ENCODE data around the gene LCP1. TPM values are rescaled to one million over a fixed set of nuclear protein-coding genes. Genes with fewer than 3 reads are reported as not detected.

Gene LCP1
- total and polyA plus RNA-seq, 5 donors from 2014 or later: 516 to 1,155 (median 1,019) TPM

GRCh38 chr13:46126552-46127357 lies 55.2 kb downstream of the LCP1 start:
- Mint-ChIP-seq H3K27ac (peak overlapping the region; percentile 74 to 85 (median 83)), H3K9me3 (no peaks in the 10 kb centered on the region), H3K4me3 (peak overlapping the region in 1 of 4 donors; percentile 26), H3K4me1 (peaks cover 21 to 44% (median 35%) of the 10 kb centered on the region in 4 donors), H3K27me3 (no peaks in the 10 kb centered on the region), H3K36me3 (peaks cover 38% of the 10 kb centered on the region)
- peaks cover 58% of the 10 kb centered on the region for H3K36me3 ChIP-seq (ENCODE audit: control insufficient read depth, insufficient read depth, low read length)
- peak; percentile 34 to 75 (median 62) for DNase-seq
- peak; percentile 90 to 95 for ATAC-seq (ENCODE audit: low read depth in 2 of 2)
- H3K27ac ChIP-seq (ENCODE audit: insufficient read depth, low read length, poor library complexity, severe bottlenecking): peak overlapping the region; percentile 68
- no peak overlapping the region for H3K4me3 ChIP-seq (ENCODE audit: low read depth, low read length)
- H3K9me3 ChIP-seq (ENCODE audit: control insufficient read depth in 2 of 2, low read length in 2 of 2): no peaks in the 10 kb centered on the region
- H3K27me3 ChIP-seq (ENCODE audit: control insufficient read depth, insufficient read depth, low read length): no peaks in the 10 kb centered on the region
- peaks cover 21% of the 10 kb centered on the region for H3K4me1 ChIP-seq (ENCODE audit: control insufficient read depth, insufficient read depth, low read length, poor library complexity, severe bottlenecking)

- peak overlapping the region; percentile 68 for H3K27ac ChIP-seq (ENCODE audit: insufficient read depth, low read length, poor library complexity, severe bottlenecking)
- no peaks in the 10 kb centered on the region for H3K27me3 Mint-ChIP-seq
- peak overlapping the region; percentile 68 to 98 (median 85) for H3K27ac Mint-ChIP-seq
- no peak for DNase-seq
- H3K27me3 ChIP-seq (ENCODE audit: control insufficient read depth, insufficient read depth, low read length): no peaks in the 10 kb centered on the region
- peaks cover 52% of the 10 kb centered on the region for H3K36me3 ChIP-seq (ENCODE audit: control insufficient read depth, insufficient read depth, low read length)
- peaks cover 21% of the 10 kb centered on the region for H3K4me1 ChIP-seq (ENCODE audit: control insufficient read depth, insufficient read depth, low read length, poor library complexity, severe bottlenecking)
- no peak overlapping the region for H3K4me3 ChIP-seq (ENCODE audit: low read depth, low read length)
- no peak for ATAC-seq (ENCODE audit: low read depth in 2 of 2)
- H3K9me3 Mint-ChIP-seq: no peaks in the 10 kb centered on the region
- H3K9me3 ChIP-seq (ENCODE audit: control insufficient read depth in 2 of 2, low read length in 2 of 2): no peaks in the 10 kb centered on the region
- H3K36me3 Mint-ChIP-seq: peaks cover 32% of the 10 kb centered on the region
- peaks cover 21 to 44% (median 37%) of the 10 kb centered on the region in 4 donors for H3K4me1 Mint-ChIP-seq
- peak overlapping the region in 1 of 4 donors; percentile 26 for H3K4me3 Mint-ChIP-seq
These were observed 55.9 kb downstream of the LCP1 start for GRCh38 chr13:46126056-46126455.

- H3K4me3 ChIP-seq (ENCODE audit: low read depth, low read length): no peak overlapping the region
- DNase-seq (peak in 1 of 3 donors; percentile 26), ATAC-seq (ENCODE audit: low read depth in 2 of 2) (no peak)
- H3K27me3 ChIP-seq (ENCODE audit: control insufficient read depth, insufficient read depth, low read length): no peaks in the 10 kb centered on the region
- H3K27ac ChIP-seq (ENCODE audit: insufficient read depth, low read length, poor library complexity, severe bottlenecking): peak overlapping the region; percentile 68
- Mint-ChIP-seq H3K9me3 (no peaks in the 10 kb centered on the region), H3K4me3 (peak overlapping the region in 2 of 4 donors; percentile 3 to 57), H3K27me3 (no peaks in the 10 kb centered on the region), H3K27ac (peak overlapping the region; percentile 23 to 98 (median 85)), H3K4me1 (peaks cover 21 to 44% (median 34%) of the 10 kb centered on the region in 4 donors), H3K36me3 (peaks cover 24% of the 10 kb centered on the region)
- peaks cover 44% of the 10 kb centered on the region for H3K36me3 ChIP-seq (ENCODE audit: control insufficient read depth, insufficient read depth, low read length)
- H3K9me3 ChIP-seq (ENCODE audit: control insufficient read depth in 2 of 2, low read length in 2 of 2): no peaks in the 10 kb centered on the region
- H3K4me1 ChIP-seq (ENCODE audit: control insufficient read depth, insufficient read depth, low read length, poor library complexity, severe bottlenecking): peaks cover 21% of the 10 kb centered on the region
These were observed 56.7 kb downstream of the LCP1 start for GRCh38 chr13:46124967-46125933.

- H3K27ac Mint-ChIP-seq: peak overlapping the region; percentile 23 to 98 (median 85)
- ATAC-seq (ENCODE audit: low read depth in 2 of 2): no peak
- H3K27me3 Mint-ChIP-seq: peaks cover 1% of the 10 kb centered on the region
These were observed 57.4 kb downstream of the LCP1 start for GRCh38 chr13:46124531-46124966.

GRCh38 chr13:46122304-46122703 lies 59.7 kb downstream of the LCP1 start:
- Histone ChIP-seq H3K27me3 (ENCODE audit: control insufficient read depth, insufficient read depth, low read length) (peaks cover 8% of the 10 kb centered on the region), H3K9me3 (ENCODE audit: control insufficient read depth in 2 of 2, low read length in 2 of 2) (no peaks in the 10 kb centered on the region), H3K4me1 (ENCODE audit: control insufficient read depth, insufficient read depth, low read length, poor library complexity, severe bottlenecking) (peaks cover 21% of the 10 kb centered on the region), H3K36me3 (ENCODE audit: control insufficient read depth, insufficient read depth, low read length) (peaks cover 18% of the 10 kb centered on the region), H3K27ac (ENCODE audit: insufficient read depth, low read length, poor library complexity, severe bottlenecking) (no peak overlapping the region), H3K4me3 (ENCODE audit: low read depth, low read length) (no peak overlapping the region)
- Mint-ChIP-seq H3K36me3 (peaks cover 10% of the 10 kb centered on the region), H3K27ac (peak overlapping the region in 1 of 3 donors; percentile 79), H3K4me3 (no peak overlapping the region), H3K9me3 (no peaks in the 10 kb centered on the region), H3K27me3 (peaks cover 21% of the 10 kb centered on the region), H3K4me1 (peaks cover 21 to 42% (median 28%) of the 10 kb centered on the region in 4 donors)
- ATAC-seq (ENCODE audit: low read depth in 2 of 2) (no peak), DNase-seq (no peak)

More at GRCh38 chr13:46124531-46124966, 57.4 kb downstream of the LCP1 start:
- peak in 1 of 3 donors; percentile 37 for DNase-seq
- Mint-ChIP-seq H3K9me3 (no peaks in the 10 kb centered on the region), H3K4me1 (peaks cover 21 to 44% (median 34%) of the 10 kb centered on the region in 4 donors), H3K36me3 (peaks cover 23% of the 10 kb centered on the region), H3K4me3 (peak overlapping the region in 2 of 4 donors; percentile 3 to 32)
- peaks cover 21% of the 10 kb centered on the region for H3K4me1 ChIP-seq (ENCODE audit: control insufficient read depth, insufficient read depth, low read length, poor library complexity, severe bottlenecking)
- no peaks in the 10 kb centered on the region for H3K9me3 ChIP-seq (ENCODE audit: control insufficient read depth in 2 of 2, low read length in 2 of 2)
- peaks cover 37% of the 10 kb centered on the region for H3K36me3 ChIP-seq (ENCODE audit: control insufficient read depth, insufficient read depth, low read length)
- peak overlapping the region; percentile 68 for H3K27ac ChIP-seq (ENCODE audit: insufficient read depth, low read length, poor library complexity, severe bottlenecking)
- no peaks in the 10 kb centered on the region for H3K27me3 ChIP-seq (ENCODE audit: control insufficient read depth, insufficient read depth, low read length)
- no peak overlapping the region for H3K4me3 ChIP-seq (ENCODE audit: low read depth, low read length)

- ATAC-seq (ENCODE audit: low read depth in 2 of 2): no peak
- no peak overlapping the region for H3K4me3 ChIP-seq (ENCODE audit: low read depth, low read length)
- H3K36me3 ChIP-seq (ENCODE audit: control insufficient read depth, insufficient read depth, low read length): peaks cover 11% of the 10 kb centered on the region
- H3K9me3 Mint-ChIP-seq: no peaks in the 10 kb centered on the region
- DNase-seq: no peak
- peaks cover 8% of the 10 kb centered on the region for H3K27me3 ChIP-seq (ENCODE audit: control insufficient read depth, insufficient read depth, low read length)
- H3K36me3 Mint-ChIP-seq: peaks cover 5% of the 10 kb centered on the region
- H3K27ac ChIP-seq (ENCODE audit: insufficient read depth, low read length, poor library complexity, severe bottlenecking): no peak overlapping the region
- H3K4me1 Mint-ChIP-seq: peaks cover 21 to 39% (median 26%) of the 10 kb centered on the region in 4 donors
- H3K27me3 Mint-ChIP-seq: peaks cover 25% of the 10 kb centered on the region
- H3K4me1 ChIP-seq (ENCODE audit: control insufficient read depth, insufficient read depth, low read length, poor library complexity, severe bottlenecking): peaks cover 21% of the 10 kb centered on the region
- H3K27ac Mint-ChIP-seq: peak overlapping the region; percentile 42 to 79 (median 68)
- H3K4me3 Mint-ChIP-seq: no peak overlapping the region
- H3K9me3 ChIP-seq (ENCODE audit: control insufficient read depth in 2 of 2, low read length in 2 of 2): no peaks in the 10 kb centered on the region
These were observed 60.3 kb downstream of the LCP1 start for GRCh38 chr13:46121597-46122163.

GRCh38 chr13:46121033-46121432 lies 60.9 kb downstream of the LCP1 start:
- no peak for DNase-seq
- Histone ChIP-seq H3K27ac (ENCODE audit: insufficient read depth, low read length, poor library complexity, severe bottlenecking) (no peak overlapping the region), H3K27me3 (ENCODE audit: control insufficient read depth, insufficient read depth, low read length) (peaks cover 8% of the 10 kb centered on the region), H3K4me3 (ENCODE audit: low read depth, low read length) (no peak overlapping the region), H3K4me1 (ENCODE audit: control insufficient read depth, insufficient read depth, low read length, poor library complexity, severe bottlenecking) (peaks cover 21% of the 10 kb centered on the region), H3K36me3 (ENCODE audit: control insufficient read depth, insufficient read depth, low read length) (peaks cover 5% of the 10 kb centered on the region), H3K9me3 (ENCODE audit: control insufficient read depth in 2 of 2, low read length in 2 of 2) (no peaks in the 10 kb centered on the region)
- peaks cover 29% of the 10 kb centered on the region for H3K27me3 Mint-ChIP-seq
- H3K4me1 Mint-ChIP-seq: peaks cover 21 to 33% (median 24%) of the 10 kb centered on the region in 4 donors
- H3K9me3 Mint-ChIP-seq: no peaks in the 10 kb centered on the region
- H3K36me3 Mint-ChIP-seq: no peaks in the 10 kb centered on the region
- no peak overlapping the region for H3K4me3 Mint-ChIP-seq
- ATAC-seq (ENCODE audit: low read depth in 2 of 2): no peak
- no peak overlapping the region for H3K27ac Mint-ChIP-seq

All from CD4-positive, CD25-positive, alpha-beta regulatory T cell (primary cell).